ENCODE results near the gene HSFX4. TPM values are rescaled to one million over a fixed set of nuclear protein-coding genes. Genes with fewer than 3 reads are reported as not detected.
"Not testable (repeated sequence)": the region's sequence is repeated elsewhere in the genome, so short reads cannot be mapped to it uniquely, and the experiment has no call there.

Gene HSFX4, protein sequence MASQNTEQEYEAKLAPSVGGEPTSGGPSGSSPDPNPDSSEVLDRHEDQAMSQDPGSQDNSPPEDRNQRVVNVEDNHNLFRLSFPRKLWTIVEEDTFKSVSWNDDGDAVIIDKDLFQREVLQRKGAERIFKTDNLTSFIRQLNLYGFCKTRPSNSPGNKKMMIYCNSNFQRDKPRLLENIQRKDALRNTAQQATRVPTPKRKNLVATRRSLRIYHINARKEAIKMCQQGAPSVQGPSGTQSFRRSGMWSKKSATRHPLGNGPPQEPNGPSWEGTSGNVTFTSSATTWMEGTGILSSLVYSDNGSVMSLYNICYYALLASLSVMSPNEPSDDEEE
- 1 to 10 TPM in 5 of 12 donors, under 1 TPM in 4, not detected in 3; 0.48 to 5.1 (median 1.0) TPM for polyA plus RNA-seq (ENCODE audit: insufficient read length in 12 of 12)
- long read RNA-seq, donor 1, result 0 reads
- long read RNA-seq, donor 2, partial matches to known transcripts, result 0 of 4 reads
- long read RNA-seq, donor 2, other reads (novel, unspliced or antisense), result 0 of 4 reads
- long read RNA-seq, donor 3, result 0 reads
- long read RNA-seq, donor 4, partial matches to known transcripts, result 0 of 3 reads
- long read RNA-seq, donor 4, other reads (novel, unspliced or antisense), result 0 of 3 reads
- long read RNA-seq, donor 5, partial matches to known transcripts, result 0 of 1 reads
- long read RNA-seq, donor 5, other reads (novel, unspliced or antisense), result 0 of 1 reads
- long read RNA-seq, donor 6, result 0 reads
- long read RNA-seq, donor 7, result 0 reads
- long read RNA-seq, donor 8, partial matches to known transcripts, result 18 of 19 reads
- long read RNA-seq, donor 8, other reads (novel, unspliced or antisense), result 0 of 19 reads
- long read RNA-seq, donor 9, result 0 reads
- long read RNA-seq, donor 10, result 0 reads
- long read RNA-seq, donor 11, partial matches to known transcripts, result 0 of 9 reads
- long read RNA-seq, donor 11, other reads (novel, unspliced or antisense), result 9 of 9 reads

DNA sequence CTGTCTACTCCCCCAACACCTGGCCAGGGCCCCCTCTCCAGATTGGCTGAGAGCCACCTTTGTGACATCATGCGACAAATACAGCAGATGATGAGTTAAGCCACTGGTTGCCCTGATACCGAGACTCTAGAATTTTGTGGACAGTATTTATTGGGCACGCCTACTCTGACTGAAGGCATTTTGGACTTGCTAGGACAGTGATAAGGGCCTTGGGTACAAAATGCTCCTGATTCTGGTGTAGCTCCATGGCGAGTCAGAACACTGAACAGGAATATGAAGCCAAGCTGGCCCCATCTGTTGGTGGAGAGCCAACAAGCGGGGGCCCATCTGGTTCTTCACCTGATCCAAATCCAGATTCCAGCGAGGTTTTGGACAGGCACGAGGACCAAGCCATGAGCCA lies at the start of gene HSFX4:
TSS of gene HSFX4 (plus strand) at position 174 of the 400 bp plus-strand sequence. CDS start at position 246, 72 bp downstream.
- not testable (repeated sequence) for DNase-seq

DNA sequence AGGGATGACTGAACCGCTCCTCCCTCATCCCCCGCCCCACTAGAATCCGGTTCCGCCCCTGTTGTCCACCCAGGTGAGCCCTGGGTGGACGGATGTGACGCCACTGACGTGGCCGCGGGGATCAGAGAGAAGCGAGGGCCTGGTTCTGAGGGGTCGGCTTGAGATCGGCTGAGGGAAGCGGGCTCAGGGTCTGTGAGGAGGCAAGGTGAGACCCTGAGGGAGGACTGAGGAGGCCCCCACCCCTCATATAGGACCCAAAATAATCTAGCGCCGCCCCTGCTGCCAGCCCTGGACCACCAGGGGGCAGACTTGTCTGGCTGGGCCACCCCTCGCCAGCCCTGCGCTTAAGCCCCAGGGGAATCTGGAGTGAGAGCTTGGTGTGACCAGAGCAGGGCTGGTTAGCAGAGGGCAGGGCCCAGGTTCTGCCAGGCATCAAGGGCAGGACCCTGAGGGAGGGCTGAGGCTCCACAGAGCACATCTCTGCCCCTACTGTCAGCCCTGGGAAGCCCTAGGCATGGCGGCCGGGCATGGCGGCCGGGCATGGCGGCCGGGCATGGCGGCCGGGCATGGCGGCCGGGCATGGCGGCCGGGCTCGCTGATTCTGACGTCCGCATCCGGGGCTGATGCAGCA lies 48.2 kb upstream of the HSFX4 start, which contains the start of gene MAGEA8:
TSS of gene MAGEA8 (plus strand) at position 103 of the 631 bp plus-strand sequence. CDS start 3,090 bp downstream, outside the sequence.
- no peak for DNase-seq

DNA sequence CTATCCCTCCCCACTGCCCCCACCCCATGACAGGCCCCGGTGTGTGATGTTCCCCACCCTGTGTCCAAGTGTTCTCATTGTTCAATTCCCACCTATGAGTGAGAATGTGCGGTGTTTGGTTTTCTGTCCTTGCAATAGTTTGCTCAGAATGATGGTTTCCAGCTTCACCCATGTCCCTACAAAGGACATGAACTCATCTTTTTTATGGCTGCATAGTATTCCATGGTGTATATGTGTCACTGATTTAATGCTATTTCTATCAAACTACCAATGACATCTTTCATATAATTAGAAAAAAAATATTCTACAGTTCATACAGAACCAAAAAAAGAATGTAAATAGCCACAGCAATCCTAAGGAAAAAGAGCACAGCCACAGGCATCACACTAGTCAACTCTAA lies 38.5 kb upstream of the HSFX4 start:
- DNase-seq, result not testable (repeated sequence)

DNA sequence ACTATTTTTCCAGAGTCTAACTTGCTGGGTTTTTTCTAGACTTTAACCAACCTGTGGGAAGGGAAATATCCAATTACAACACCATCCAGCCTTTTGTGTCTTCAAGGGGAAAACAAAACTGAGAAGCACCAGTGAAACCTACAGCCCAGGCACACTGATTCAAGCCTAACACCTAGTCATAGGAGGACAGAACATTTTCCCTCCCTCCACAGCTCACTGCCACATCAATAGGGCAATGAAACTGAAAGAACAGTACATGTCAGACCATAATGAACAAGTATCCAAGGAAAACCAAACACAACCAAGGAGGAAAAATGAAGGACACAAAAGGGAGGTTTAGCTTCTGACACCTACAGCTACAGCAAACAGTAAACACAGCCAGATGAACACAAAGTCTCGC lies 30.8 kb upstream of the HSFX4 start:
- DNase-seq, result no peak

DNA sequence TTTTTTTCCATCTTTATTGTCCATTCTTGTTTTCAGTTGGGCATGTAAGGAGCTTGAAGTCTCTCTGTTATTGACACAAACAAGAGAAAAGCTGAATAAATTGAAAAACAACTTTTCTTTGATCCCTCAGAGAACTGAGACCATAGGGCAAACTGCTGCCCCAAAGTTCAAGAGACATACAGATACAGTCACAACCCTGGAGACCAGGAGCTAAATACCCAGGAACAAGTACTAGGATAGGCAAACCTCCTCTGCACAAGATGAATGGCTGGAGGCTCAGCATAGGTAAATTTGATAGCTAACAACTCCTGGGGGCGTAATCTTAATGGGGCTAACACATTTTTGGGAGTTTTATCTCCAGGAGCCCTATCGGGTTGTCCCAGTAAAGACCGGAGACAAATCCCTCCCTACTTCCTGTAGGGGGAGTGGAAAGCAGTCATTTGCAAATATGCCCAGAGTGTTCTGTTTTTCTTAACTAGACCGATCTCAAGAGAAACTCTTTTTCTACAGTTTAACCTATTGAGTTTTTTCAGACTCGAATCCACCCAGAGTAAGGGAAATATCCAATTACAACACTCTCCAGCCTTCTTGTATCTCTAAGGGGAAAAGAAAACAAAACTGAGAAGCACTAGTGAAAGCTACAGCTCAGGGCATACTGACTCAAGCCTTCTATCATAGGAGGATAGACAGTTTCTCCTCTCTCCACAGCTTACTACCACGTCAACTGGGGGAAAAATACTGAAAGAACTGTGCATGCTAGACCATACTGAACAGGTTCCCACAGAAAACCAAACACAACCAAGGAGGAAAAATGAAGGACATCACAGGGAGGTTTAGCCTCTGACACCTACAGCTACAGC lies 25.3 kb upstream of the HSFX4 start:
- DNase-seq, result no peak

DNA sequence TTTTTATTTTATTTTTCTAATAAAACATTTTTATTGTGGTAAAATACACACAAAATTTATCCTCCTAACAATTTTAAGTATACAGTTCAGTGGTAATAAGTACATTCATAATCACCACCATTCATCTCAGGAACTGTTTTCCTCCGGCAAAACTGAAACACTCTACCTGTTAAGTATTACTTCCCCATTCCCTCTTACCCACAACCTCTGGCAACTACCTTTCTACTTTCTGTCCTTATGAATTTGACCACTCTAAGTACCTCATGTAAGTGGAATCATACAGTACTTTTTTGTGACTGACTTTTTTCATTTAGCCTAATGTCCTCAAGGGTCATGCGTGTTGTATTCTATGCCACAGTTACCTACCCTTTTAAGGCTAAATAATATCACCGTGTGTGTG lies 21.1 kb upstream of the HSFX4 start:
- no peak for DNase-seq

DNA sequence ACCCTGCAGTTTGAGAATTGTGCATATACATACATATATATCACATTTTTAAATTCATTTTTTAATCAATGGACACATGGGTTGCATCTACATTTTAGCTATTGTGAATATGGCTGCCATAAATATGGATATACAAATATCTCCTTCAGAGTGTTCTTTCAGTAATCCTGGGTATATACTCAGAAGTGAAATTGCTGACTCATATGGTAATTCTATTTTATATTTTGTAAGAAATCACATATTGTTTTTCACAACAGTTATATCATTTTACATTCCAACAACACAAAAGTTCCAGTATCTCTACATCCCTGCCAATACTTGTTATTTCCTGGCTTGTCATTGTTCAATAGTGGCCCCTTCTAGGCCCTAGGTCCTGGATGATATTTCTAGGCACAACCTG lies 20.6 kb upstream of the HSFX4 start:
- DNase-seq, result no peak

DNA sequence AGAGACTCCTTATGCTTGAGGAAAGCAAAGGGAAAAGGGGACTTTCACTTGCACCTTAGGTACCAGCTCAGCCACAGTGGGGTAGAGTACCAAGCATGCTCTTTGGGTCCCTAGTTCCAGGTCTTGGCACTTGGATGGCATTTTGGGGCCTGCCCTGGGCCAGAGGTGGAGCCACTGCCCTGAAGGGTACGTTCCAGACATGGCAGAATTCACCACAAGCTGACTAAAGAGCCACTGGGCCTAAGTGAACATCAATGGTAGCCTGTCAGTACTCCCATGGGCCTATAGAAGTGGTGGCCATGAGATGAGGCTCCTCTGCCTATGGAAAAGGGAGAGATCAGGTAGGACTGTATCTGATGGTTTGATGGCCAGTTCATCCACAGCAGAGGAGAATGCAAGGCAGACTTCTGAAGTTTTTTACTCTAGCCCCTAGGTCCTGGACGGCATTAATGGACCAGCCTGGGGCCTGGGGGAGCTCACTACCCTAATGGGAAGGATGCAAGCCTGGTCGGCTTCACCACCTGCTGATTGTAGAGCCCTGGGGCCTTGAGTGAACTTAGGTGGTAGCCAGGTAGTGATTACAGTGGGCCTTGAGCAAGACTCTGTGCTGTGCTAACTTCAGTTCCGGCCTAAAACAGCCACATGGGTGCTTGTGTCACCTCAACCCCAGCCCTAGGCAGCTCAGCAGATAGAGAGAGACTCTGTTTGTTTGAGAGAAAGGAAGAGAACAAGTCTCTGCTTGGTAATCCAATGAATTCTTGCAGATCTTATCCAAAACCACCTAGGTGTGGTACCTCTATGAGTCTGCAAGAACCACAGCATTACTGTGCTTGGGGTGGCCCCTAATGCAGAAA lies 19.8 kb upstream of the HSFX4 start:
- DNase-seq, result no peak

DNA sequence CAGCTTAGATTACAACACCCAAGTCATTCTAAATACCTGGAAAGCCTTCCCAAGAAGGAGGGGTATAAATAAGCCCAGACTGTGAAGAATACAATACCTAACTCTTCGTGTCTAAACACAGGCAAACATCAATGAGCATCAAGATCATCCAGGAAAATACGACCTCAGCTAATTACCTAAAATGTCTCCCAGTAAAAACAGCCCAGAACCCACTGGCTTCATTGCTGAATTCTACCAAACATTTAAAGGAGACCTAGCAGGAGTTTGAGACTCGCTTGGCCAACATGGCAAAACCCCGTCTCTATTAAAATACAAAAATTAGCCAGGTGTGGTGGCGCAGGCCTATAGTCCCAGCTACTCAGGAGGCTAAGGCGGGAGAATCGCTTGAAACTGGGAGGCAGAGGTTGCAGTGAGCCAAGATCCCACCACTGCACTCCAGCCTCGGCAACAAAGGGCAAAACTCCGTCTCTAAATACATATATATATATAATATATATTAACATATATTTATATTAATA lies 19.1 kb upstream of the HSFX4 start:
- DNase-seq, result no peak

DNA sequence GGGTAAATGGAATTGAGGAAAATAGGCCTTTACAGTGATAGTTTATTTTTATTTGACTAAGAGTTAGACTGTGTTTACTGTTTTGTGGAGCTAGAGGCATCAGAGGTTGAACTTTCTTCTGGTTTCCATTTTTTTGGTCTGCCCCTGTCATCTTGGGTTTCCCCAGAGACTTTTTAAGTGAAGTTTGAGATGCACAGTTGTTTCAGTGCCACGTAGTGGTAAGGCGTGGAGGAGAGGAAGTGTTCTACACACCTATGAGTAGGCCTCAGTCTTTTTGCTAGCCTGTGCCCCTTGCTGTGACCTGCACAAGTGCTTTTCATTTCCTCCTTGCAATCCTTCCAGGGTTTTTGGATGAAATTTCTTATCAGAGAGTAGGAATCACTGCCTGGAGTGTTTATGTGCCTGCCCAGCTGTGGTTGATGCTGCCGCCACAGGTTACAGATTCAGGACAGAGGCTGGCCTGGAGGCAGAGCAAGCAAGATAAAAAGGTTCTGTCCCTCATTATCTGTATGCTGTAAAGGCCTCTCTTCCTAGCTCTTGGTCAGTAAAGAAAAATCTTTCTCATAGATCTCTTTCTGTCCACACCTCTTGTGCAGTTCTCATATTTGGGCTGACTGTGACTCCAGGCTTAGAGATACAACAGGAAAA lies 12.5 kb upstream of the HSFX4 start:
- DNase-seq, result no peak

DNA sequence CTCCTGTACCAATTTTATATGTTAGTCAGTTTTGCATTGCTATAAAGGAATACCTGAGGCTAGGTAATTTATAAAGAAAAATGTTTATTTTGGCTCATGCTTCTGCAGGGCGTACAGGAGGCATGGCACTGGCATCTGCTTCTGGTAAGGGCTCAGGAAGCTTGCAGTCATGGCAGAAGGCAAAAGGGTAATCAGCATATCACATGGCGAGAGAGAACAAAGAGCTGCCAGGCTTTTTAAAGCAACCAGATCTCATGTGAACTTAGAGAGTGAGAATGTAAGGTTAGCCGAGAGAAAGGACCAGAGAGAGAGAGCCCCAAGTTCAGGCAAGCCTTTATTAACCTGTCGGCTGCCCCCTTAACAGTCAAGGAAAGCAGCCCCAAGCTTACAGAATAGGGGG lies 5.5 kb upstream of the HSFX4 start:
- DNase-seq, result not testable (repeated sequence)

DNA sequence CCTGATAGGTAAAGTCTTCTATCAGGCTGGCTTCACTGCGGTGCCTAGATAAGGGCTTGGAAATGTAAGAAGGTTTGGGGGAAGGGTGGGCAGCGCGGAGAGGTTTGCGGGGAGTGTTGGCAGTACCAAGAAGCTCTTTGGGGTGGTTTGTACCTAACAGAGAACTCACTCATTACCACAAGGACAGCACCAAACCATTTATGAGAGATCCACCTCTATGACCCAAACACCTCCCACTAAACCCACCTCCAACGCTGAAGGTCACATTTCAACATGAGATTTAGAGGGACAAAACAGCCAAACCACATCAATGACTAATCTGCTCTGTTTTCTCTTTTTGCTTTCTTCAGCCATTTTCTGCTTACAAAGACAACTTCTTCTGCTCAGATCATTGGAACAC lies 4.9 kb upstream of the HSFX4 start:
- DNase-seq, result not testable (repeated sequence)

DNA sequence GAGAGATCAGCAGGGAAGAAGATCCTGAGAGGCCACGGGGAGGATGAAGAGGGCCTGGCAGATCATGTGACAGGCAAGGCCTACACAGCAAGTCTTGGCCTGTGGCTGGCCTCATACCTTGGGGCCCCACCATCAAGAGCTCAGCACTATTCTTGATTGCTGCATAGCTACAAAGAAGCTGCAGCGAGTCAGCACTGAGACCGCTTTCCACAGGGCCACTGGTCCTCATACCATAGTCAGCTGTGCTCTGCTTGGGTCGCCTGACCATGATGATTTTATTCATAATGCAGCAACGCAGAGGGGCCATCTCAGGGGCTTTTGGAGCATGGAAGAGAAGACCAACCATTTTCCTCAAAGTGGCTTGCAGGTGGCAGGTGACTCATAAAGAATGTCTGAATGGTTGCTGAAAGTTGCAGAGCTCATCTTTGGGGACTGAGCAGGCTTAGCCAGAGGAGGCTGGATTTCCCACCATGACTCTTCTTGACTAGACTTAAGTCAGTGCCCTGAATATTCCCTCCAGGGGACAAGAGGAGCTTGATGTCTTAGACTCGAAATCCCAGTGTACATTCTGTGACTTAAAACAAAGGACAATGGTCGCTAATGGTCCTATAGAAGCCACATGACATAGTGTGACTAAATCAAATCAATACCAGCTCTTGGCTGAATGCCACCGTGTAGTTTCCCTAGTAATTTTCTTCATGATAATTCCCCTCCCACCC lies 2.0 kb upstream of the HSFX4 start:
- not testable (repeated sequence) for DNase-seq

DNA sequence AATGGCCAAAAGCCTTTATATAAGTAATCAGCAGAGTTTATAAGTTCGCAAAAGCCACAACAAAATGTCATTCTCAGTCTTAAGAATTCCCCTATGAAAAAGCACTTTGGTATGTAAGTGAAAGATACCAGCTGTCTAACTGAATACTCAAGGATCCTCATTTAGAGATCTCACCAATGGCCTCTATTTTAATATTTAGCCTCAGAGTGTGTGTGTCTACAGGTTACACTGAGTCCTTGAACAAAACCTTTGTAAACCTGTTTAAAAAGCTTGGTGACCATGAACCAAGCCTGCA lies 1.5 kb upstream of the HSFX4 start:
- DNase-seq, result not testable (repeated sequence)

DNA sequence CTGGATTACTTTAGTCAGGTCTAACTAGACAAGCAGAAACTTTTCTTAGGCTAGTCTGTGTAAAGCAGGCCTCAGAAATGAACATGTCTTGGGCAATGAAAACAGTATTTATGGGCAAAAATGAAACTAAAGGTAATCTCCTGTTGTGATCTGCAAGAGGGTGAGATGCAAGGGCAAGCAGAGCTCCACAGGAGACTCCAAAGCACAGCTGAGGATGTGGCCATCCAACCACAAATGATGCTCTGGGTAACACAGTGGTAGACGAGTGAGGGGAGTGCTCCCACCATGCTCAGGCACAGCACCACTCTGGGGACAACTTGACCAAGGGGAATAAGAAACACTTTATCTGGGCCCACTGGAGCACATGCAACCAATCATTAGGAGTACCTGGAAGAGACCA lies 738 bp upstream of the HSFX4 start:
- DNase-seq, result not testable (repeated sequence)

DNA sequence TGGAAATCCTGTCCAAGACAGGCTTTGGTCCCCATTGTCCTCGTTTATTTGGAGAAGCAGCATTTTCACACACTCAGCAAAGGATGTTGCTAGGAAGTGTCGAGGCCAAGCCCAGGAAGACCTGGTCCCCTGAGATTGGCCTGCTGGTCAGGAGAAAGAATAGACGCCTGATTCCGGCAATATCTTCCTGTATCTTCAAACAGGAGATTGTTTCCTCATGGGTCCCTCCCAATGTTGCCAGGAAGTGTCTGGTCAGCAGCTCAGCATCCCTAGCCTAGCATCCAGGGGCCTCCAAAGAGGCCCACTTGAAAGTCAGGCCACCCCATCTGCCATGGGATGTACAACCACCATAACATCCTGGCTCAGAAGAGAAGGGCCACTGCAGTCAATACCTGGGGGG lies 2.0 kb downstream of the HSFX4 start:
- DNase-seq, result not testable (repeated sequence)

DNA sequence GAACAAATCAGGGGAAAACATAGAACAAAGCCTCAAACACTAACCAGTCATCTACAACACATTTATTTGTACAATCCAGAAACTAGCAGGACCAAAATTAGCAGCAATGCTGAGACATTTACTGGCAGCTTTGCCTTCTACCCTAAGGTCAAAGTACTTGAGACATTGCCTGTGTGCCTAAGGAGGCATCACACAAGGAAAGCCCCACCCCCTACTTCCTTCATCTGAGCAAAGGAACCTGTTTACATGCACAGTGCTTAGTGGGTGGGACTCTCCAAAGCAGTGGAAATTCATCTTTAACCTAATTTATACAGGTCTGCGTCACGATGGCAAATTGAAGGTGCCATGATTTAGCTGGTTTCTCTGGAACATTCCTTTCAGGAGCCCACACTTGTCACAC lies 2.8 kb downstream of the HSFX4 start:
- not testable (repeated sequence) for DNase-seq

DNA sequence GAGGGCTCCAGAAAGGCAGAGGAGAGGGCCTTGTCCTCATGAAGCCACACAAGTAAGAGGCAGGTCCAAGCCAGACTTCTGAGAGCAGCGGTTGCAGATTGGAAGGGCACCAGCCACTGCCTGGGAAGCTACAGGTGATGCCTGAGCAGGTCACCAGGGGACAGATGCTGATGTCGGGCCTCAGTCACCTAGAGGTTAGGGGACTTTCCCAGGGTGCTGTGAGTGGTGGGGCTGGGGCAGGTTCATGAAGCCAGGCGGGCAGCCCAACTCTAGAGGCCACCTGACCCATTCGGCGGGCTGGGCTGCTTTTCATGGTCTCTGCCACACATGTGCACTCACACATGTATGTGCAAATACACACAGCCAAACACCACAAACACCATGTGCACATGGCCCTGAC lies 3.6 kb downstream of the HSFX4 start:
- DNase-seq, result not testable (repeated sequence)

DNA sequence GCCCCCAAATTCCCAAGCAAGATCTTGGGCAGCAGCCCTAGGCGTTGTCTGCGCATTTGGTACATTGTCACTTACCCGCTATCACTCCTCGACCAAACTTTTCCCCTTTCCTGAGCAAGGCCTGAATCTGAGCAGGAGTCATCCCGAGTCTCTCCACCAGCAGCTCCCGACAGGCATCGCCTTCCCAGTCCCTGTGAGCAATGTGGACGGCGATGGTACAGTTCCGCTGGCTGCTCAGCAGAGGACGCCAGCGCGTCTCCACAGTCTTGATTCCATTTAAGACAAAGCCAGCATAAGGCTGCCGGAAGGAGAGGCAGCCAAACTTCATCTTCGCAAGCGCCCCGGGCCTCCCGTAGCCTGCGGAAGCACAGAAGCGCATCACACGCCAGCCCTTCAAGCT lies 4.2 kb downstream of the HSFX4 start:
- not testable (repeated sequence) for DNase-seq
